ENCODE results near the gene SH3GL2. TPM values are rescaled to one million over a fixed set of nuclear protein-coding genes. Genes with fewer than 3 reads are reported as not detected.

The SH3GL2 gene
- total RNA-seq, 1 donor from 2014 or later = not detected

- no peak overlapping the region for H3K4me3 ChIP-seq
- no peaks in the 10 kb centered on the region for H3K27me3 ChIP-seq
- H3K36me3 ChIP-seq = no peaks in the 10 kb centered on the region
- no peak overlapping the region for H3K27ac ChIP-seq
- no peaks in the 10 kb centered on the region for H3K4me1 ChIP-seq
- intact Hi-C loops (cut with DNase I) = no loop called here
- no peak for TF ChIP-seq CTCF (IDR thresholded peaks at IDR 0.05)
- no peak for DNase-seq (ENCODE audit: low spot score in 2 of 2)
- no peaks in the 10 kb centered on the region for H3K9me3 ChIP-seq
These were observed 16.1 kb downstream of the SH3GL2 start for GRCh38 chr9:17594961-17595360.

GRCh38 chr9:17597977-17598376 lies 19.1 kb downstream of the SH3GL2 start:
- Histone ChIP-seq H3K4me1 (no peaks in the 10 kb centered on the region), H3K9me3 (no peaks in the 10 kb centered on the region), H3K4me3 (no peak overlapping the region), H3K27ac (no peak overlapping the region), H3K36me3 (no peaks in the 10 kb centered on the region), H3K27me3 (no peaks in the 10 kb centered on the region)
- intact Hi-C loops (cut with DNase I) = no loop called here
- TF ChIP-seq CTCF (IDR thresholded peaks at IDR 0.05) = no peak
- no peak for DNase-seq (ENCODE audit: low spot score in 2 of 2)

- H3K9me3 ChIP-seq = no peaks in the 10 kb centered on the region
- H3K27me3 ChIP-seq = no peaks in the 10 kb centered on the region
- H3K36me3 ChIP-seq = no peaks in the 10 kb centered on the region
- no peak overlapping the region for H3K4me3 ChIP-seq
- no peaks in the 10 kb centered on the region for H3K4me1 ChIP-seq
- H3K27ac ChIP-seq = no peak overlapping the region
- DNase-seq (ENCODE audit: low spot score in 2 of 2) = no peak
- intact Hi-C loops (cut with DNase I) = no loop called here
- no peak for TF ChIP-seq CTCF (IDR thresholded peaks at IDR 0.05)
These were observed 22.2 kb downstream of the SH3GL2 start for GRCh38 chr9:17600962-17601593.

GRCh38 chr9:17604556-17604955 lies 25.7 kb downstream of the SH3GL2 start:
- no peak for DNase-seq (ENCODE audit: low spot score in 2 of 2)
- no peaks in the 10 kb centered on the region for H3K36me3 ChIP-seq
- H3K9me3 ChIP-seq = no peaks in the 10 kb centered on the region
- no peak overlapping the region for H3K27ac ChIP-seq
- no peaks in the 10 kb centered on the region for H3K4me1 ChIP-seq
- TF ChIP-seq CTCF (IDR thresholded peaks at IDR 0.05) = no peak
- H3K27me3 ChIP-seq = no peaks in the 10 kb centered on the region
- intact Hi-C loops (cut with DNase I) = no loop called here
- no peak overlapping the region for H3K4me3 ChIP-seq

GRCh38 chr9:17609312-17610005 lies 30.6 kb downstream of the SH3GL2 start:
- Histone ChIP-seq H3K27me3 (no peaks in the 10 kb centered on the region), H3K27ac (no peak overlapping the region), H3K4me3 (no peak overlapping the region), H3K9me3 (no peaks in the 10 kb centered on the region), H3K36me3 (no peaks in the 10 kb centered on the region), H3K4me1 (no peaks in the 10 kb centered on the region)
- DNase-seq (ENCODE audit: low spot score in 2 of 2) = no peak
- intact Hi-C loops (cut with DNase I) = no loop called here
- no peak for TF ChIP-seq CTCF (IDR thresholded peaks at IDR 0.05)

All from ascending aorta (tissue), 2 donors.